GM12874 (cell line): ENCODE results near the gene CFHR2.

Experiments
- TF ChIP-seq, protein P1 (sequence below): IDR thresholded peaks from 2 replicates; pipeline ENCODE4 v1.5.1; 2011; ENCODE audit warnings: low read depth, mild to moderate bottlenecking, control low read depth, low read length, moderate library complexity; ENCODE audit not compliant: insufficient read depth

The CFHR2 gene

DNA sequence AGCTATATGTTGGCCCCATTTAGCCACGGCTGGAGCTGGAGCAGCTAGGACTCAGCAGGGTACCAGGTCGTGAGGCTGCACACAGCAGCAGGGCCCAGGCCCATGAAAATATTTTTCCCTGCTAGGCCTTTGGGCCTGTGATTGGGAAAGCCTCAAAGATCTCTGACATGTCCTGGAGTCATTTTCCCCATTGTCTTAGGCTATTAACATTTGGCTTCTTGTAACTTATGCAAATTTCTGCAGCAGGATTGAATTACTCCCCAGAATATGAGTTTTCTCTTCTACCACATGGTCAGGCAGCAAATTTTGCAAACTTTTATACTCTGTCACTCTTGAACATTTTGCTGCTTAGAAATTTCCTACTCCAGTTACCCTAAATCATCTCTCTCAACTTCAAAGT is 11.2 kb downstream of the CFHR2 start:
- TF ChIP-seq, protein P1, sequence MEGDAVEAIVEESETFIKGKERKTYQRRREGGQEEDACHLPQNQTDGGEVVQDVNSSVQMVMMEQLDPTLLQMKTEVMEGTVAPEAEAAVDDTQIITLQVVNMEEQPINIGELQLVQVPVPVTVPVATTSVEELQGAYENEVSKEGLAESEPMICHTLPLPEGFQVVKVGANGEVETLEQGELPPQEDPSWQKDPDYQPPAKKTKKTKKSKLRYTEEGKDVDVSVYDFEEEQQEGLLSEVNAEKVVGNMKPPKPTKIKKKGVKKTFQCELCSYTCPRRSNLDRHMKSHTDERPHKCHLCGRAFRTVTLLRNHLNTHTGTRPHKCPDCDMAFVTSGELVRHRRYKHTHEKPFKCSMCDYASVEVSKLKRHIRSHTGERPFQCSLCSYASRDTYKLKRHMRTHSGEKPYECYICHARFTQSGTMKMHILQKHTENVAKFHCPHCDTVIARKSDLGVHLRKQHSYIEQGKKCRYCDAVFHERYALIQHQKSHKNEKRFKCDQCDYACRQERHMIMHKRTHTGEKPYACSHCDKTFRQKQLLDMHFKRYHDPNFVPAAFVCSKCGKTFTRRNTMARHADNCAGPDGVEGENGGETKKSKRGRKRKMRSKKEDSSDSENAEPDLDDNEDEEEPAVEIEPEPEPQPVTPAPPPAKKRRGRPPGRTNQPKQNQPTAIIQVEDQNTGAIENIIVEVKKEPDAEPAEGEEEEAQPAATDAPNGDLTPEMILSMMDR: no peak

DNA sequence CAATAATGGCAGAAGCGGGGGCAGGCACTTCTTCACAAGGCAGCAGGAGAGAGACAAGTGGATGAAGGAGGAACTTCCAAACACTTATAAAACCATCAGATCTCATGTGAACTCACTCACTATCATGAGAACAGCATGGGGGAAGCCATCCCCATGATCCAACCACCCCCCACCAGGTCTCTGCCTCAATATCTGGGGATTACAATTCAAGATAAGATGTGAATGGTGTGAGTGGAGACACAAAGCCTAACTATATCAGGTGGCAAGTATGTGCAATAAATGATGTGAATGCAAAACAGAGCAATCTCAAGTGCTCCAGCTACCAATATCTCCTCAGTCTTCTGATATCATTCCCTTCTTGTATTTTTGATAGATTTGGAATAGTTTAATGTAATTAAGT is 12.4 kb downstream of the CFHR2 start:
- TF ChIP-seq, protein P1: no peak

DNA sequence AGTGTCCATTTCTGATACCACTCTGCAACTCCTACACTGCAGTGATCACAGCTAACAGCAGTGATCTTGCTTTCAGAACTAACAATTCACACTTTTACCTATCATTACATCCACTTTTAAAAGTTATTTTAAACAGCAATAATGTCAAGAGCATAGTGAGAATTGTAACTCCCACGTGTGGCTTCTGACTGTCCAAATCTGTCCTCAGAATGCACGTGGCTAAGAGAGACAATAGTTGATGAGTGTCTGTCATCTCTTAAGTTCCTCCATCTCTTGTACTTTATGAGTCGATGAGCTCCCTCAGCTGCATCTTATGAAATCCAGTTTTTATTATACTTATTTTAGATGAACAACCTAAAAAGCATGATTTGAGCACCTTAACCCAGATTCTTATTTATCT is 17.3 kb downstream of the CFHR2 start:
- TF ChIP-seq, protein P1: no peak

DNA sequence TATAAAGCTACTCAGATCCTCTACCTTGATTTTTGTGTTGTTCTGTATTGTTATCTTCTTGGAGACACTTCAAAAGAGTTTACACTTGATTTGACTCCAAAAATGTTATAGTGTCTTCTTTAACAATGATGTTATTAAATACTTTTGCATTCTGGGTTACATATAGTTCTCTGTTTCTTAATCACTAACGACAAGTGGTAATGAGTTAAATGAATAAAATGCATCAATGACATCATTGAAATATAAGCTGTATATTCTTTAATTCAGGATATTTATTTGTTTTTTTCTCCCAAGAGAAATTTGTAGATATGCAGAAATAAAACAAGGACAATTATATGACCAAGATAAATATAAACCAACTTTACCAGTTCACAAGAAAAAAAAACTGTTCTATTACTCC is 26.6 kb downstream of the CFHR2 start:
- TF ChIP-seq, protein P1: no peak

DNA sequence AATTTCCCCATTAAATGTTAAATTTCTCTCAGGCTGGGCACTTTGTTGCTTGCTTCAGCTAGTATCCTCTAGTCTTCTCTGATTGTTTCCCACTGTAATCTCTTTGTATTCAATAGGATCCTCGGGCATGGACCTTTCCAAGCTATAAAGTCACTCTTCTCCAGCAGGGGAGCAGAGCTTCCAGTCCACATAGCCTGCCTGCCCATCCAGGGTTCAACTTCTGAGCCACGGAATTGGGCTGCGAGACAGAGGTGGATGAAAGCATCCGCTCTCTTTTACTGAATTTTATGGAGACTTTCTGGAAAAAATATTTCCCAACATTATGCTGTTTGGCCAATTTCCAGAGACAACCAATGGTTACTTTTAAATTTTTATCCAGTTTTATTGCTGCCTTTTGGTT is 32.7 kb downstream of the CFHR2 start:
- TF ChIP-seq, protein P1: no peak

DNA sequence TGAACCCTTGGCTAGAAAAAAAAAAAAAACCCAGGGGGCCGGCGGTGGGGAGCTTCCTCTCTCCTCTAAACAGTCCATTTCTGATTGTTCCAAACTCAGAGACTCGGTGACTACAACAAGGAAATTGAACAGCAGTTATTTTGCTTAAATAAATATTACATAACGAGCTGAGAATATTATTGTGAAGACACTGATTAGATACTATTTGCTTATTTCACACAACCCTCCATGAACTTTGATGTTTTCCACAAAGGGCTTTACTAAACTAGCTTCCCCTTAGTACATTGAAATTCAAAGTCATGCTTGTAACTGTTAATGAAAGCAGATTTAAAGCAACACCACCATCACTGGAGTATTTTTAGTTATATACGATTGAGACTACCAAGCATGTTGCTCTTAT is 33.7 kb downstream of the CFHR2 start, which contains the start of gene CFHR5:
CFHR5 (plus strand) TSS at position 279 of the 400 bp plus-strand sequence; CDS start at position 388, 109 bp downstream.
- TF ChIP-seq, protein P1: no peak

DNA sequence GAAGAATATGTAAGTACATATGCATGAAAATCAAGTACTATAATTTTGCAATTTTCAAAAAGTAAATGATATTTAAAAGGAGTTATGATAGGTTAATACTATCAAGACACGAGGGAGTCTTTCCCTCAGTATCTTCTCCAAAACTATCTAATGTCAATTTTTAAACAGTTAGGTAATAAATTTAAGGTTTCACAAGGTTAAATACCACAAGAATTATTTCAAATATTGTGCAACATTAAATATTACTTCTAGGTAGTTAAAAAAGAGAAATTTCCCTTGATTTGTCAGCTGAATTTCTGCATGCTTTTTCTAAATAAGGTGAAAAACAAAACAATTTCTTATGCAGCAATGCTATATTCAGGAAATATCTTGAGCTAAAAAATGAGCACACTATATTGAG is 37.3 kb downstream of the CFHR2 start:
- TF ChIP-seq, protein P1: no peak

DNA sequence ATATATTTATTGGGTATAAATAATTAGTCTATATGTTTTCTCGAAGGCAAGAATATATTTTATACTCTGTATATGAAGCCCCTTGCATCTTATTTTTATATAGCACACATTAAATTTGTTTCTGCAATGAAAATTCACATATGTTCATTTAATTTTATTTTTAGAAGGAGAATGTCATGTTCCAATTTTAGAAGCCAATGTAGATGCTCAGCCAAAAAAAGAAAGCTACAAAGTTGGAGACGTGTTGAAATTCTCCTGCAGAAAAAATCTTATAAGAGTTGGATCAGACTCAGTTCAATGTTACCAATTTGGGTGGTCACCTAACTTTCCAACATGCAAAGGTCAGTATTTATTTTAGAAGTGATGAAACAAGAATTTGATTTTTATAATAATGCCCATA is 50.4 kb downstream of the CFHR2 start:
- TF ChIP-seq, protein P1: no peak
